Gastroesophageal sphincter (tissue), 3 donors: ENCODE data around the gene LENG8.

Experiments used
- CTCF ChIP-seq, 4 experiments: fragments of 200-600 bp in 2 of 4; fragments of 450-650 bp in 2 of 4; sonication (generic) in 1 of 4; IDR thresholded peaks; one replicate each; pipeline ENCODE4 v1.5.1; 2017 to 2019; ENCODE audit warnings: antibody characterized with exemption in 4 of 4, mild to moderate bottlenecking in 2 of 4, moderate library complexity in 2 of 4
- EP300 ChIP-seq: sonication (generic); formaldehyde crosslinking; IDR thresholded peaks from one replicate; pipeline ENCODE4 v1.6.1; 2017; ENCODE audit warnings: antibody characterized with exemption, mild to moderate bottlenecking
- POLR2A ChIP-seq, 2 donors: fragments of 450-650 bp; IDR thresholded peaks; one replicate each; pipeline ENCODE4 v1.6.1; 2017; ENCODE audit warnings: antibody characterized with exemption in 2 of 2, mild to moderate bottlenecking in 2 of 2, moderate library complexity in 1 of 2
- POLR2AphosphoS5 ChIP-seq: sonication (generic); formaldehyde crosslinking; IDR thresholded peaks from one replicate; pipeline ENCODE4 v1.6.1; 2017; ENCODE audit warnings: antibody characterized with exemption

- TF ChIP-seq CTCF (IDR thresholded peaks at IDR 0.05), result no peak
- no peak for TF ChIP-seq POLR2A (IDR thresholded peaks at IDR 0.05)
- TF ChIP-seq EP300, result no peak
- TF ChIP-seq POLR2AphosphoS5, result no peak
Observed at GRCh38 chr19:54493967-54494585, 45.1 kb downstream of the LENG8 start.
